Heart right ventricle (tissue), 16 donors: ENCODE data around the gene TSPO. TPM values are rescaled to one million over a fixed set of nuclear protein-coding genes. Genes with fewer than 3 reads are reported as not detected.
A peak's percentile ranks its signal among the peaks of the same experiment; 100 is the strongest.

Experiments
- ATAC-seq, 8 donors: fragments of 200-7000 bp; cut with Tn5 transposase; one replicate each; pipeline ENCODE4 v1.9.1; 2020; ENCODE audit warnings: mild to moderate bottlenecking in 8 of 8, moderate library complexity in 8 of 8, moderate number of reproducible peaks in 1 of 8
- DNase-seq, 2 donors: peaks; one replicate each; pipeline ENCODE4 v3.0.0-alpha.2; 2020
- H3K27ac ChIP-seq, 10 donors: fragments of 200-600 bp; sonication (generic) in 2 of 10; one replicate each; pipeline versions ENCODE4 v1.5.0 to v1.8.0; 2020 to 2022; ENCODE audit warnings: mild to moderate bottlenecking in 3 of 10
- H3K27me3 ChIP-seq, 7 donors: fragments of 200-600 bp; one replicate each; pipeline ENCODE4 v1.8.0; 2021 to 2022; ENCODE audit warnings: mild to moderate bottlenecking in 2 of 7
- H3K36me3 ChIP-seq, 9 donors: fragments of 200-600 bp; sonication (generic) in 1 of 9; one replicate each; pipeline versions ENCODE4 v1.5.0 to v1.8.0; 2020 to 2022; ENCODE audit warnings: mild to moderate bottlenecking in 2 of 9
- H3K4me1 ChIP-seq, 9 donors: fragments of 200-600 bp; sonication (generic) in 1 of 9; one replicate each; pipeline versions ENCODE4 v1.5.0 to v1.8.0; 2020 to 2022; ENCODE audit warnings: mild to moderate bottlenecking in 4 of 9
- H3K4me3 ChIP-seq, 10 donors: fragments of 200-600 bp; sonication (generic) in 2 of 10; one replicate each; pipeline versions ENCODE4 v1.5.0 to v1.8.0; 2020 to 2022; ENCODE audit warnings: mild to moderate bottlenecking in 7 of 10, moderate library complexity in 2 of 10
- H3K9me3 ChIP-seq, 11 donors: fragments of 200-600 bp in 10 of 11; sonication (generic) in 2 of 11; one replicate each; pipeline versions ENCODE4 v1.5.0 to v1.8.0; 2013 to 2022; ENCODE audit warnings: mild to moderate bottlenecking in 2 of 11, control low read depth in 1 of 11, moderate library complexity in 1 of 11
- WGBS, 2 donors: extraction: QIAGEN DNeasy Blood & Tissue Kit; methylation state at CpG; one replicate each; pipeline ENCODE4 v1.1.7; 2013; ENCODE audit warnings: inconsistent platforms in 1 of 2; 5-methylcytosine and 5-hydroxymethylcytosine counted together
- intact Hi-C, 10 donors: fragments of 100-400 bp; cut with DNase I; formaldehyde crosslinking; loops; one replicate each; pipeline versions ENCODE4 v1.11.1 to v1.14.2; 2022
- polyA plus RNA-seq, 2 donors: library from polyadenylated mRNA; stranded (reverse); fragments of 200-250 nt; gene quantifications; one replicate each; pipeline ENCODE4 v1.2.3, GENCODE V29; 2013
- total RNA-seq, 10 donors: library from RNA; stranded (reverse); fragmentation: NEBNext Ultra II Directional in 3 of 10; extraction: Animal tissue kit (Norgen Biotek cat#: 25700) in 3 of 10; gene quantifications; one replicate each; pipeline versions ENCODE4 v1.2.1 to v1.2.4, GENCODE V29; 2021 to 2023
- TF ChIP-seq, protein P1 (sequence below), 9 donors: fragments of 200-600 bp; sonication (generic) in 2 of 9; IDR thresholded peaks; one replicate each; pipeline versions ENCODE4 v1.5.0 to v1.8.0; 2021 to 2022; ENCODE audit warnings: antibody characterized with exemption in 9 of 9, mild to moderate bottlenecking in 5 of 9, moderate library complexity in 1 of 9
- donor health status: Arrhythmogenic right ventricular cardiomyopathy.
- donor health status: ischemic (EF 13 %, LVEDD 7.1; RV severe dilation, severe dysfunction).
- donor health status: healthy with polysubstance abuse.
- donor health status: DM: no; HTN: yes; CAD: no.
- donor health status: DM: no; HTN: no; CAD: no.
- donor health status: ischemic (EF 25% LVEDD 6.9; RV normal size, moderate dysfunction).
- donor health status: ischemic (EF 25% LVEDD 5.7; RV mildly dilated, moderate dysfunction).
- donor health status: healthy.
- donor health status: DM: yes; HTN: yes; CAD: no.
- donor health status: Ischemic cardiomyopathy.
- donor health status: ischemic (EF 35%, LVEDD 5.7; RV mildly dilated, moderate dysfunction).
- donor health status: nonischemic (EF 11% LVEDD 7.7; RV severe dilation, severe dysfunction).
- donor health status: DM: yes; HTN: yes; CAD: no.
- donor health status: PGD.
- donor health status: ischemic (EF 29% LVEDD 5.4; RV normal size, mild dysfunction).
- donor health status: nonischemic (EF 23%, LVEDD 6.1; RV moderate dilation, normal function).

TSPO gene
- total and polyA plus RNA-seq, 12 donors, result 84.7 to 258 (median 102) TPM

DNA sequence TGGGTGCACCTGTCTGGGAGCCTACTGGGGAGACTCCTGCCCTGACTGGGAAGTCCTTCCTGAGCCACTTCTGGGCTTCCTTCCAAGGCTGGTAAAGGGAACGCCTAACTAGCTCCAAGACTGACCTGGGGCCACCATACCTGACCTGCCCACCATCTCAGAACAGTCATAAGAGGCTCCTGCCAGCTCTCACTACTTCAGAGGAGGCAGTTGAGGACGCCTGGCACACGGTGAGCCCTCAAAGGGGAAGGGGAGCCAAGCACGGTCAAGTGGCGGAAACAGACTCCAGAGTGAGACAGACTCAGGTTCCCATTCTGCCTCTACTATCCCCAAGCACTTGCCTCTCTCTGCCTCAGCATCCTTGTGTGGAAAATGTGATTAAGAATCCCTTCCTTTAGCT, 15.8 kb upstream of the TSPO start:
- TF ChIP-seq, protein P1, sequence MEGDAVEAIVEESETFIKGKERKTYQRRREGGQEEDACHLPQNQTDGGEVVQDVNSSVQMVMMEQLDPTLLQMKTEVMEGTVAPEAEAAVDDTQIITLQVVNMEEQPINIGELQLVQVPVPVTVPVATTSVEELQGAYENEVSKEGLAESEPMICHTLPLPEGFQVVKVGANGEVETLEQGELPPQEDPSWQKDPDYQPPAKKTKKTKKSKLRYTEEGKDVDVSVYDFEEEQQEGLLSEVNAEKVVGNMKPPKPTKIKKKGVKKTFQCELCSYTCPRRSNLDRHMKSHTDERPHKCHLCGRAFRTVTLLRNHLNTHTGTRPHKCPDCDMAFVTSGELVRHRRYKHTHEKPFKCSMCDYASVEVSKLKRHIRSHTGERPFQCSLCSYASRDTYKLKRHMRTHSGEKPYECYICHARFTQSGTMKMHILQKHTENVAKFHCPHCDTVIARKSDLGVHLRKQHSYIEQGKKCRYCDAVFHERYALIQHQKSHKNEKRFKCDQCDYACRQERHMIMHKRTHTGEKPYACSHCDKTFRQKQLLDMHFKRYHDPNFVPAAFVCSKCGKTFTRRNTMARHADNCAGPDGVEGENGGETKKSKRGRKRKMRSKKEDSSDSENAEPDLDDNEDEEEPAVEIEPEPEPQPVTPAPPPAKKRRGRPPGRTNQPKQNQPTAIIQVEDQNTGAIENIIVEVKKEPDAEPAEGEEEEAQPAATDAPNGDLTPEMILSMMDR (IDR thresholded peaks at IDR 0.05), result no peak
- H3K4me3 ChIP-seq, result no peak overlapping the region
- no peaks in the 10 kb centered on the region for H3K9me3 ChIP-seq
- DNase-seq (no peak), ATAC-seq (no peak)
- H3K36me3 ChIP-seq, result peaks cover 0 to 97% (median 31%) of the 10 kb centered on the region in 9 donors
- intact Hi-C loops, result no loop called here
- 80 to 85% methylated on average over 5 of the region's 5 CpGs for WGBS, 2 donors
- peak overlapping the region in 1 of 10 donors; percentile 59 for H3K27ac ChIP-seq
- no peaks in the 10 kb centered on the region for H3K27me3 ChIP-seq
- H3K4me1 ChIP-seq, result peaks cover 0 to 38% (median 28%) of the 10 kb centered on the region in 9 donors

DNA sequence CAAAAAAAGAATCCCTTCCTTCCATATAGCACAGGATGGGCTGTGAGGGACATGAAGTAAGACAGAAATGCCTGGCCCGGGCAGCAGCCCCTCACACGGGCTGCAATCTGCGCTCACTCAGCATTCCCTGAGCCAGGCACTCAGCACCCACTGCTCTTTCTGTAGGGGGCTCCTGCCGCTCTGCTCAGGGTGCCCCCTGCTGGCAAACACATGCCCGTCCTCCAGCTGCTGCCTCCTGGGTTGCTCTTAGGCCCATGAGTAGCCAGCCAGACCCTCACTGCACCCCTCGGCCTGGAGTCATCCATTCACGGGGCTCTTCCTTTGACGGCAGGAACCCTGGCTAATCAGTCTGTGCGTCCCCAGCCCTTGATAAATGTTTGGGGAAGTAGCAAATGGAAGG, 15.1 kb upstream of the TSPO start:
- H3K27ac ChIP-seq, result peak overlapping the region in 7 of 10 donors; percentile 1 to 69 (median 53)
- TF ChIP-seq, protein P1 (IDR thresholded peaks at IDR 0.05), result peak; percentile 23 to 70 (median 68)
- H3K9me3 ChIP-seq, result no peaks in the 10 kb centered on the region
- intact Hi-C loops, result no loop called here
- ATAC-seq, result peak; percentile 56 to 74 (median 67)
- no peaks in the 10 kb centered on the region for H3K27me3 ChIP-seq
- no peak overlapping the region for H3K4me3 ChIP-seq
- peak in 1 of 2 donors; percentile 36 for DNase-seq
- 20 to 28% methylated on average over 9 of the region's 9 CpGs for WGBS, 2 donors
- peaks cover 0 to 98% (median 34%) of the 10 kb centered on the region in 9 donors for H3K36me3 ChIP-seq
- peaks cover 0 to 40% (median 26%) of the 10 kb centered on the region in 9 donors for H3K4me1 ChIP-seq

DNA sequence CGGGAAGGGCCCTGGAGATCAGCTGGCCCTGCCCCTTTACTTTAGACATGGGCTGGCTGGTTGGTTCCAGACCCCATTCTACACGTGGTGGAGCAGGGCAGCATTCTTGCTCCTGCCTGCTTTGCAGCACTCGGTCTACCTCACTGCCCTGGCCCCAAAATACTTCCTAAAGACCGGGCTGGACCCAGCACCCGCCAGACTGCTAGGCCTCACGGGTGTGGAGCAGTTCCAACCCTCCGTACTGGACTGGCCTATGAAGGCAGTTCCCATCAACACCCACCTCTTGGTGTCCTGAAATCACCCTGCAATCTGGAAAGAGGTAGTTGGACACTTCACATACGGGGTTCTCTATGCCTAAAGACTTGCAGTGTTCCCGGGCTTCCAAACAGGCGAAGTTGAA, 14.6 kb upstream of the TSPO start:
- H3K9me3 ChIP-seq, result no peaks in the 10 kb centered on the region
- no peaks in the 10 kb centered on the region for H3K27me3 ChIP-seq
- WGBS, 2 donors, result 31 to 45% methylated on average over 10 of the region's 10 CpGs
- H3K27ac ChIP-seq, result peak overlapping the region in 7 of 10 donors; percentile 3 to 69 (median 53)
- DNase-seq, result no peak
- TF ChIP-seq, protein P1 (IDR thresholded peaks at IDR 0.05), result no peak
- intact Hi-C loops, result no loop called here
- no peak overlapping the region for H3K4me3 ChIP-seq
- H3K4me1 ChIP-seq, result peaks cover 2 to 40% (median 24%) of the 10 kb centered on the region in 9 donors
- ATAC-seq, result peak in 6 of 8 donors; percentile 23 to 53 (median 38)
- H3K36me3 ChIP-seq, result peaks cover 0 to 94% (median 34%) of the 10 kb centered on the region in 9 donors

- Histone ChIP-seq H3K27me3 (no peaks in the 10 kb centered on the region), H3K4me1 (peaks cover 7 to 34% (median 19%) of the 10 kb centered on the region in 9 donors), H3K9me3 (no peaks in the 10 kb centered on the region), H3K27ac (peak within 1 kb of the TSS in 9 of 10 donors; percentile 50 to 91 (median 71)), H3K36me3 (peaks cover 0 to 34% (median 22%) of the 10 kb centered on the region in 9 donors), H3K4me3 (peak within 1 kb of the TSS; percentile 80 to 100 (median 96))
- TF ChIP-seq, protein P1 (IDR thresholded peaks at IDR 0.05), result no peak
- DNase-seq, result peak; percentile 82 to 86
- ATAC-seq, result peak; percentile 92 to 96 (median 94)
- intact Hi-C loops, result loop anchor here in 2 of 10 donors (1.0 to 10.0 kb wide), 2 partner anchors 33 to 58 kb away; partner anchors contain the start of genes BIK (in 1 of the 2) and TTLL1 (in 1 of the 2)
- WGBS, 2 donors, result 1% methylated on average over 83 of the region's 83 CpGs
These were observed 8.3 kb upstream of the TSPO start, which contains the start of gene MCAT for GRCh38 chr22:43142880-43143562. Gene MCAT (minus strand): TSS chr22:43143398. CDS start chr22:43143348, 50 bp downstream.
